Measurements from ENCODE around the gene DNAJC22. TPM values are rescaled to one million over a fixed set of nuclear protein-coding genes. Genes with fewer than 3 reads are reported as not detected.
"Not testable (repeated sequence)": the region's sequence is repeated elsewhere in the genome, so short reads cannot be mapped to it uniquely, and the experiment has no call there.

The DNAJC22 gene
- total RNA-seq, 1 donor: 1.1 TPM

GRCh38 chr12:49375406-49375805, 28.7 kb downstream of the DNAJC22 start:
- no peak for DNase-seq (ENCODE audit: insufficient read length, low spot score, missing footprints)
- Histone ChIP-seq H3K27me3 (ENCODE audit: insufficient read depth, low read length) (no peaks in the 10 kb centered on the region), H4K20me1 (ENCODE audit: insufficient read depth, low read length) (peaks cover 38% of the 10 kb centered on the region), H3K4me1 (ENCODE audit: insufficient read depth, low read length) (no peaks in the 10 kb centered on the region), H3K36me3 (ENCODE audit: insufficient read depth, low read length) (no peaks in the 10 kb centered on the region), H3K4me3 (ENCODE audit: insufficient read depth, low read length) (no peak overlapping the region), H3K79me2 (ENCODE audit: insufficient read depth, low read length) (peaks cover 80% of the 10 kb centered on the region), H2AFZ (ENCODE audit: low read length) (no peak overlapping the region), H3K27ac (ENCODE audit: low read depth, low read length) (no peak overlapping the region), H3K4me2 (ENCODE audit: insufficient read depth, low read length) (no peak overlapping the region), H3K9me3 (ENCODE audit: low read depth, low read length) (no peaks in the 10 kb centered on the region)
- TF ChIP-seq, protein P1, sequence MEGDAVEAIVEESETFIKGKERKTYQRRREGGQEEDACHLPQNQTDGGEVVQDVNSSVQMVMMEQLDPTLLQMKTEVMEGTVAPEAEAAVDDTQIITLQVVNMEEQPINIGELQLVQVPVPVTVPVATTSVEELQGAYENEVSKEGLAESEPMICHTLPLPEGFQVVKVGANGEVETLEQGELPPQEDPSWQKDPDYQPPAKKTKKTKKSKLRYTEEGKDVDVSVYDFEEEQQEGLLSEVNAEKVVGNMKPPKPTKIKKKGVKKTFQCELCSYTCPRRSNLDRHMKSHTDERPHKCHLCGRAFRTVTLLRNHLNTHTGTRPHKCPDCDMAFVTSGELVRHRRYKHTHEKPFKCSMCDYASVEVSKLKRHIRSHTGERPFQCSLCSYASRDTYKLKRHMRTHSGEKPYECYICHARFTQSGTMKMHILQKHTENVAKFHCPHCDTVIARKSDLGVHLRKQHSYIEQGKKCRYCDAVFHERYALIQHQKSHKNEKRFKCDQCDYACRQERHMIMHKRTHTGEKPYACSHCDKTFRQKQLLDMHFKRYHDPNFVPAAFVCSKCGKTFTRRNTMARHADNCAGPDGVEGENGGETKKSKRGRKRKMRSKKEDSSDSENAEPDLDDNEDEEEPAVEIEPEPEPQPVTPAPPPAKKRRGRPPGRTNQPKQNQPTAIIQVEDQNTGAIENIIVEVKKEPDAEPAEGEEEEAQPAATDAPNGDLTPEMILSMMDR (IDR thresholded peaks at IDR 0.05; ENCODE audit: extremely low read depth, low read depth, low read length): no peak

GRCh38 chr12:49377386-49377785, 30.7 kb downstream of the DNAJC22 start:
- Histone ChIP-seq H3K27ac (ENCODE audit: low read depth, low read length) (no peak overlapping the region), H3K27me3 (ENCODE audit: insufficient read depth, low read length) (no peaks in the 10 kb centered on the region), H3K4me2 (ENCODE audit: insufficient read depth, low read length) (no peak overlapping the region), H2AFZ (ENCODE audit: low read length) (no peak overlapping the region), H3K4me1 (ENCODE audit: insufficient read depth, low read length) (no peaks in the 10 kb centered on the region), H4K20me1 (ENCODE audit: insufficient read depth, low read length) (peaks cover 44% of the 10 kb centered on the region), H3K79me2 (ENCODE audit: insufficient read depth, low read length) (peaks cover 77% of the 10 kb centered on the region), H3K9me3 (ENCODE audit: low read depth, low read length) (no peaks in the 10 kb centered on the region), H3K4me3 (ENCODE audit: insufficient read depth, low read length) (no peak overlapping the region), H3K36me3 (ENCODE audit: insufficient read depth, low read length) (no peaks in the 10 kb centered on the region)
- DNase-seq (ENCODE audit: insufficient read length, low spot score, missing footprints): no peak
- TF ChIP-seq, protein P1 (IDR thresholded peaks at IDR 0.05; ENCODE audit: extremely low read depth, low read depth, low read length): no peak

- not testable (repeated sequence) for H3K4me1 ChIP-seq (ENCODE audit: insufficient read depth, low read length); DNase-seq (ENCODE audit: insufficient read length, low spot score, missing footprints); H3K4me3 ChIP-seq (ENCODE audit: insufficient read depth, low read length); H3K4me2 ChIP-seq (ENCODE audit: insufficient read depth, low read length); H3K27me3 ChIP-seq (ENCODE audit: insufficient read depth, low read length); H2AFZ ChIP-seq (ENCODE audit: low read length); H3K36me3 ChIP-seq (ENCODE audit: insufficient read depth, low read length); H3K9me3 ChIP-seq (ENCODE audit: low read depth, low read length); H3K27ac ChIP-seq (ENCODE audit: low read depth, low read length)
- peaks cover 43% of the 10 kb centered on the region for H4K20me1 ChIP-seq (ENCODE audit: insufficient read depth, low read length)
- peaks cover 73% of the 10 kb centered on the region for H3K79me2 ChIP-seq (ENCODE audit: insufficient read depth, low read length)
Observed at GRCh38 chr12:49380184-49380583, 33.5 kb downstream of the DNAJC22 start.

- Histone ChIP-seq H4K20me1 (ENCODE audit: insufficient read depth, low read length) (peaks cover 22% of the 10 kb centered on the region), H3K4me1 (ENCODE audit: insufficient read depth, low read length) (no peaks in the 10 kb centered on the region), H2AFZ (ENCODE audit: low read length) (no peak overlapping the region), H3K79me2 (ENCODE audit: insufficient read depth, low read length) (peaks cover 48% of the 10 kb centered on the region), H3K9me3 (ENCODE audit: low read depth, low read length) (no peaks in the 10 kb centered on the region), H3K36me3 (ENCODE audit: insufficient read depth, low read length) (no peaks in the 10 kb centered on the region), H3K27me3 (ENCODE audit: insufficient read depth, low read length) (no peaks in the 10 kb centered on the region), H3K4me3 (ENCODE audit: insufficient read depth, low read length) (no peak overlapping the region), H3K4me2 (ENCODE audit: insufficient read depth, low read length) (no peak overlapping the region), H3K27ac (ENCODE audit: low read depth, low read length) (no peak overlapping the region)
- TF ChIP-seq, protein P1 (IDR thresholded peaks at IDR 0.05; ENCODE audit: extremely low read depth, low read depth, low read length): no peak
- no peak for DNase-seq (ENCODE audit: insufficient read length, low spot score, missing footprints)
Observed at GRCh38 chr12:49388682-49389386, 42.1 kb downstream of the DNAJC22 start.

Data from osteoblast (primary cell).